ENCODE data around the gene ULK4. TPM values are rescaled to one million over a fixed set of nuclear protein-coding genes. Genes with fewer than 3 reads are reported as not detected.

The ULK4 gene
- total RNA-seq, 4 donors from 2014 or later = 2.0 to 3.0 (median 2.3) TPM

DNA sequence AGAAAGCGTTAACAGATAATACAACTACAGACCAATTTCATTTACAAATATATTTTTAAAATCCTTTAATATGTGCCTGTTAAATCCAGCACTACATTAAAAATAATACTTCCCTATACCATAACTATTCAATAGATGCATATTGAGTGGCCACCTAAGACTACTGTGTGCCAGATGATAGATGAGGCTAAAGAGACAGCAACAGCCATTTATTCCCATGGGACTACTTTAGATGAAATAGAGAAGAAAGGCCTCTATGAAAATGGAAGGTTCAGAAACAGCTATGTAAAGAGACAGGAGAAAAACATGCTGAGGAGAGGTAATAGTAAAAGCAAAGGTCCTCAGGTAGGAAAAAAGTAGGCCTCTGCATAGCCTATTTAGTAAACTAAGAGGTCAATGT lies 358.1 kb downstream of the ULK4 start:
- no peak overlapping the region for H3K4me3 ChIP-seq
- no peak overlapping the region for H3K27ac ChIP-seq
- DNase-seq (no peak), ATAC-seq (no peak)
- intact Hi-C loops (cut with DNase I; ENCODE audit: low total_unique reads) = no loop called here
- no peaks in the 10 kb centered on the region for H3K4me1 ChIP-seq
- H3K27me3 ChIP-seq = no peaks in the 10 kb centered on the region
- no peaks in the 10 kb centered on the region for H3K36me3 ChIP-seq
- in situ Hi-C loops (cut with MboI; ENCODE audit: low sequenced_read_pairs in 4 of 4) = no loop called here
- no peaks in the 10 kb centered on the region for H3K9me3 ChIP-seq
- TF ChIP-seq POLR2A (IDR thresholded peaks at IDR 0.05) = no peak
- TF ChIP-seq, protein P1, sequence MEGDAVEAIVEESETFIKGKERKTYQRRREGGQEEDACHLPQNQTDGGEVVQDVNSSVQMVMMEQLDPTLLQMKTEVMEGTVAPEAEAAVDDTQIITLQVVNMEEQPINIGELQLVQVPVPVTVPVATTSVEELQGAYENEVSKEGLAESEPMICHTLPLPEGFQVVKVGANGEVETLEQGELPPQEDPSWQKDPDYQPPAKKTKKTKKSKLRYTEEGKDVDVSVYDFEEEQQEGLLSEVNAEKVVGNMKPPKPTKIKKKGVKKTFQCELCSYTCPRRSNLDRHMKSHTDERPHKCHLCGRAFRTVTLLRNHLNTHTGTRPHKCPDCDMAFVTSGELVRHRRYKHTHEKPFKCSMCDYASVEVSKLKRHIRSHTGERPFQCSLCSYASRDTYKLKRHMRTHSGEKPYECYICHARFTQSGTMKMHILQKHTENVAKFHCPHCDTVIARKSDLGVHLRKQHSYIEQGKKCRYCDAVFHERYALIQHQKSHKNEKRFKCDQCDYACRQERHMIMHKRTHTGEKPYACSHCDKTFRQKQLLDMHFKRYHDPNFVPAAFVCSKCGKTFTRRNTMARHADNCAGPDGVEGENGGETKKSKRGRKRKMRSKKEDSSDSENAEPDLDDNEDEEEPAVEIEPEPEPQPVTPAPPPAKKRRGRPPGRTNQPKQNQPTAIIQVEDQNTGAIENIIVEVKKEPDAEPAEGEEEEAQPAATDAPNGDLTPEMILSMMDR (IDR thresholded peaks at IDR 0.05 in 4 of 5, conservative IDR thresholded peaks at IDR 0.05 in 1 of 5) = no peak

DNA sequence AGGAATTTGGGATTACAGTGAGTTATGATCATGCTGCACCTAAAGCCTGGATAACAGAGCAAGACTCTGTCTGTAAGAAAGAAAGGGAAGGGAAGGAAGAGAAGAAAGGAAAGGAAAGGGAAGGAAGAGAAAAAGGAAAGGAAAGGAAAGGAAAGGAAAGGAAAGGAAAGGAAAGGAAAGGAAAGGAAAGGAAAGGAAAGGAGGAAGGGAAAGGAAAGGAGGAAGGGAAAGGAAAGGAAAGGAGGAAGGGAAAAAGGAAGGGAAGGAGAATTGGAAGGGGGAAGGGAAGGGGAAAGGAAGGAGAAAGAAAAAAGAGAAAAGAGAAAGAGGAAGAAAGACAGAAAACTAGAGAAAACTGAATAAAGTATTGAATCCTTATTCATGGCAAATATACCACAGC lies 359.8 kb downstream of the ULK4 start:
- H3K27ac ChIP-seq = no peak overlapping the region
- no peaks in the 10 kb centered on the region for H3K4me1 ChIP-seq
- ATAC-seq (no peak), DNase-seq (no peak)
- H3K4me3 ChIP-seq = no peak overlapping the region
- H3K9me3 ChIP-seq = no peaks in the 10 kb centered on the region
- no peaks in the 10 kb centered on the region for H3K36me3 ChIP-seq
- TF ChIP-seq, protein P1 (IDR thresholded peaks at IDR 0.05 in 4 of 5, conservative IDR thresholded peaks at IDR 0.05 in 1 of 5) = no peak
- TF ChIP-seq POLR2A (IDR thresholded peaks at IDR 0.05) = no peak
- intact Hi-C loops (cut with DNase I; ENCODE audit: low total_unique reads) (no loop called here), in situ Hi-C loops (cut with MboI; ENCODE audit: low sequenced_read_pairs in 4 of 4) (no loop called here)
- no peaks in the 10 kb centered on the region for H3K27me3 ChIP-seq

DNA sequence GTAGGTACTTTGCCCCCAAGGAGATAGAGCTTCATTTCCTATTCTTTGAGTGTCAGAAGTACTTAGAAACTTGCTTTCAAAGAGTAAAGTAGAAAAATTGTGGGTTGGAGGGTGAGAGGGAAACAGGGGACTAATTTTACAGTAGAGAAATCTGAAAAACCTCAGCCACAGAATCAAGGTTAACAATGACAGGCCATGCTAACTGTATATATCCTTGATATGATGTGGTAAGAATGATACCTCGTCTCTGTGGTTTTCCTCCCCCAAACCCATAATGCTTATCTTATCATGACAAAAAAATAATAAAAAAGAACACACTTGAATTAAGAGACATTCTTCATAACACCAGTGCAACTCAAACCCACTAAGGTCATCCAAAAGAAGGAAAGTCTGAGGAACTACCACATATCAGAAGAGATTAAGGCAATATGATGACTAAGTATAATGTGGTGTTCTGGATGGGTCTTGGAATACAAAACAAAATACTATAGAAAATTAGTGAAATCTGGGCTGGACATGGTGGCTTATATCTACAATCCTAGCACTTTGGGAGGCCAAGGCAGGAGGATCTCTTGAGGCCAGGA lies 360.4 kb downstream of the ULK4 start:
- no peaks in the 10 kb centered on the region for H3K4me1 ChIP-seq
- no peaks in the 10 kb centered on the region for H3K27me3 ChIP-seq
- no peaks in the 10 kb centered on the region for H3K9me3 ChIP-seq
- no peak overlapping the region for H3K27ac ChIP-seq
- intact Hi-C loops (cut with DNase I; ENCODE audit: low total_unique reads) = no loop called here
- in situ Hi-C loops (cut with MboI; ENCODE audit: low sequenced_read_pairs in 4 of 4) = no loop called here
- TF ChIP-seq POLR2A (IDR thresholded peaks at IDR 0.05) = no peak
- TF ChIP-seq, protein P1 (IDR thresholded peaks at IDR 0.05 in 4 of 5, conservative IDR thresholded peaks at IDR 0.05 in 1 of 5) = no peak
- no peak overlapping the region for H3K4me3 ChIP-seq
- no peak for ATAC-seq
- H3K36me3 ChIP-seq = no peaks in the 10 kb centered on the region
- DNase-seq = no peak

DNA sequence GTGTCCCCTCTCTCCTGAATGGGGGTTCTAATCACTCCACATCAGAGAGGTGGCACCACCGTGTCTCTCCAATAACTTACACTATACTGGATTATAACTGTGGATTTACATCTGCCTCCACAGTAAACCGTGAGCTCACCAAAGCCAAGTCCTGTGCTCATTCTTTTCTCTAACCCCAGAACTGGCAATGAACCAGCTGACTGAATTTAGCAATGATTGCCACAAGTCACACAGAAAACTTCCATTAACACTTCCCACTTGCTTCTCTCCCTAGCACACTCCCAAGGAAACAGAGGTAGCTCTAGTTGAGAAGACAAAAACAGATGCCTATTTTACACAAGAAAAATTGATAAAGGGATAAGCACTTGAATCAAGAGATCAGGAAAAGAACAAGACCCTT lies 361.3 kb downstream of the ULK4 start:
- Histone ChIP-seq H3K9me3 (no peaks in the 10 kb centered on the region), H3K36me3 (no peaks in the 10 kb centered on the region), H3K27me3 (no peaks in the 10 kb centered on the region), H3K27ac (no peak overlapping the region), H3K4me3 (no peak overlapping the region), H3K4me1 (no peaks in the 10 kb centered on the region)
- ATAC-seq (no peak), DNase-seq (no peak)
- in situ Hi-C loops (cut with MboI; ENCODE audit: low sequenced_read_pairs in 4 of 4) (no loop called here), intact Hi-C loops (cut with DNase I; ENCODE audit: low total_unique reads) (no loop called here)
- no peak for TF ChIP-seq POLR2A (IDR thresholded peaks at IDR 0.05)
- TF ChIP-seq, protein P1 (IDR thresholded peaks at IDR 0.05 in 4 of 5, conservative IDR thresholded peaks at IDR 0.05 in 1 of 5) = no peak

DNA sequence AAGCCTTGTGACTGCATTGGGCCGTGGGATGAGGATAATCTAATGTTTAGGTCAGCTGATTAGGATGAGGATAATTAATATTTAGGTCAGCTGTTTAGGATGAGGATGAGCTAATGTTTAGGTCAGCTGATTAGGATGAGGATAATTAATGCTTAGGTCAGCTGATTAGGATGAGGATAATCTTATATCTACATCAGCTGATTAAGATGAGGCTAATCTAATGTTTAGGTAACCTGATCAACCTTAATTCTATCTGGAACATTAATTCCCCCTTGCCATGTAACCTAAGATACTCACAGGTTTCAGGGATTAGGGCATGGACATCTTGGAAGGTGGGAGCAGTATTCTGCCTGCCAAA lies 362.8 kb downstream of the ULK4 start:
- Histone ChIP-seq H3K4me1 (no peaks in the 10 kb centered on the region), H3K27ac (no peak overlapping the region), H3K4me3 (no peak overlapping the region), H3K9me3 (no peaks in the 10 kb centered on the region), H3K36me3 (no peaks in the 10 kb centered on the region), H3K27me3 (no peaks in the 10 kb centered on the region)
- DNase-seq (no peak), ATAC-seq (no peak)
- intact Hi-C loops (cut with DNase I; ENCODE audit: low total_unique reads) (no loop called here), in situ Hi-C loops (cut with MboI; ENCODE audit: low sequenced_read_pairs in 4 of 4) (no loop called here)
- no peak for TF ChIP-seq POLR2A (IDR thresholded peaks at IDR 0.05)
- TF ChIP-seq, protein P1 (IDR thresholded peaks at IDR 0.05 in 4 of 5, conservative IDR thresholded peaks at IDR 0.05 in 1 of 5) = no peak

Measured in gastrocnemius medialis (tissue), 4 donors.